ENCODE results near the gene HOXA7.

Gene HOXA7

DNA sequence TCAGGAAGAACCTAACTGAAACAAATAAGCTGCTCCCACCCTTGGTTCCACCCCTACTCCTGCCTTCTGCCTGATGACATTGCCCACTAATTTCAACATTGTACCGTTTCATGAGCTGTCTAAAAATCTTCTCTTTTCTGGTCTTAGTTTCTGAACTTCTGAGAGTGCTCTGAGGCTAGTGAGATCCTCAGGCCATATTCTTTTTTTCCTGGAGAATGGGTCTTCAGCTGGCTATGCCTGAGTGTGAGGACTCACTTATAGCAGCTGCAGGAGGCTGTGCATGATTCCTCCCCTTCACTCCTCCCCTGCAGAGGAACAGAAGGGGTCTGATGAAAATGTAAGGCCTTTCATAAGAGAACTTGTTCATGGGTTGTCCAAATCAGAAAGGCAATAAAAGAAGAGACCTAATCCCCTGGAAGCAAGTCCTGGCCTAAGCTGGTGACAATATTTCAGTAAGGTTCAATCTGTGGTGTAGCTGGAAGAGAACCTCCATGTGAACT, 37.0 kb downstream of the HOXA7 start:
- DNase-seq (ENCODE audit: low read depth in 2 of 2) = no peak

DNA sequence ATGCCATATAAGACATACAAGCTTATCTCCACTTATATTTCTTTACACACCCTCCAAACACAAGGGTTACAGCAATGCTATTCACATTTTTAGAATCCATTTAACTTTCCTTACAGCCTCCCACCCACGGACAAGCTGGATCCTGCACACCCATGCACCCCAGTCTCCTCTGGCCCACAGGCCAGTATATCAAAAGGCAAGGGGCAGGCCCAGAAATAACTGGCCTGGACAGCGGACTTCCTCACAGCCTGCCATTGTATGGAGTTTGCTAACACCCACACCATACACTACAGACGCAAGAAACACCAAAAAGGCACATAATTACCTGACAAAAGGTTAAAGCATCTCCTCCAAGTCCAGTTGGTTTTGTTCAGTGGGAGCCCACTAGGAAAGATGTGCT, 37.9 kb downstream of the HOXA7 start:
- no peak for DNase-seq (ENCODE audit: low read depth in 2 of 2)

DNA sequence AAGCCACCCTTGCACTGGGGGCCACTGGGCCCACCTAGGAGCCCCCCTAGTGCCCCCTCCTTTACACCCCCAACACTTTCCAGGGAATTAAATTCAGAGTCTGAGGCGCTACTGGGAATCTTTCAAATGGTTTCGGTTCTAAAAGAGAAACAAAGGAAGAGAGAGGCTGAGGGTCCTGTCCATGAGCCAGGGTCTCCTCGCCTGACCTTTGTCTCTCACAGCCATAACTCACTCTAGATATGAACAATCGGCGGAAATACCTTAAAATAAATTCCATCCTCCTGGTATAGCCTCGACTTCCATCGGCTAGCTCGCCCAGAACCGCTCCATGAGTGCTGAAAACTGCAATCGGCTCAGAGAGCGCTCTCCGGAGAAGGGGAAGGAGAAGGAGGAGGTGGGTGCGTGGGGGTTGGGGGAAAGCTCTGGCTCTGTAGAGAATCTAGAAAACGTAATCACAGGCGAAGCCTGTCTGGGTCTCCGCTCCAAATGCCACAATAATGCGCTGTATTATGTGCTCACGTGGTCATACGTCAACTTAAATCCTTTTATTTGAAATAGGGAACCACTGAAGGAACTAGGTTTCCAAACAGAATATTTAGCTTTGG, 38.5 kb downstream of the HOXA7 start:
- no peak for DNase-seq (ENCODE audit: low read depth in 2 of 2)

DNA sequence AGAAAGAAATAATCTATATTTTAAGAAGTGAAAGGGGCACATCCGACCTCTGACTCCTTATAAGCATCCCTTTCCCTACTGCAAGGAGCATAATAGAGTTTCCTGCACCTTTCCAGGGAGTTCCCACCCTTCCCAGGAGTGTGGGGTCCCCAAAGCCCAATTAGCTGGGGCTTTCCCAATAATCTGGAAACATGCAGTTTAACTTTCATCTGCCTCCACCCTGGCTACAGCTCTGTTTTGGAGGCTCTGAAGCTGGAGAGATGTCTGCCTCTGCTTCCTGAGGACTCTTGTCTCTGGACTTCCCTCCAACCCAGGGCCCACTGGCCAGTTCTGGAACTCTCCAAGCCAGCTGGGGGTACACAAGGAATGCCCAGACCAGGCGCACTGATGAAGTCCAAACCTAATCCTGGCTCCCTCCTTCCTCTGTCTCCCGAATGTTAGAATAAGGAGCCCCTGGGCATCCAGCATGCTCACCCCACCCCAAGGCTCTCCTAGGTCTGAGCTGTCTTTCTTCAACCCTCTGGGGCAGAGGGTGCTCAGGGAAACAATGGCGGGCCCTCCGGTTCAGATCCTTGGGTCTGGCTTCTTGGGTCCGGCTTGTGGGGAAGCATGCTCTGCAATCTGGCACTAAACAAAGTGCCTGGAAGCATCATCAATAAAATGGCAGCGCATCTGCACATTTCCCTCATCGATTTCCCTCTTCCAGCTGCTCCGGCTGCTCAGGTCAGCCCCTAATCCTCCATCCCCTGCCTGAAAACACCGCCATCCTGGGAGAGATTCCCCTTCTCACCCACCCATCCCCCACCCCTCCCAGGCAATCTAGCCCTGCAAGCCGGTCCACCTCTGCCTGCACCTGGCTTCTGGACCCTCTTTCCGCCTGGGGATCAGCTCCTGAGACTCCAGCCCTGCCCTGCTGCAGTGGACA, 39.3 kb downstream of the HOXA7 start:
- DNase-seq (ENCODE audit: low read depth in 2 of 2) = no peak

DNA sequence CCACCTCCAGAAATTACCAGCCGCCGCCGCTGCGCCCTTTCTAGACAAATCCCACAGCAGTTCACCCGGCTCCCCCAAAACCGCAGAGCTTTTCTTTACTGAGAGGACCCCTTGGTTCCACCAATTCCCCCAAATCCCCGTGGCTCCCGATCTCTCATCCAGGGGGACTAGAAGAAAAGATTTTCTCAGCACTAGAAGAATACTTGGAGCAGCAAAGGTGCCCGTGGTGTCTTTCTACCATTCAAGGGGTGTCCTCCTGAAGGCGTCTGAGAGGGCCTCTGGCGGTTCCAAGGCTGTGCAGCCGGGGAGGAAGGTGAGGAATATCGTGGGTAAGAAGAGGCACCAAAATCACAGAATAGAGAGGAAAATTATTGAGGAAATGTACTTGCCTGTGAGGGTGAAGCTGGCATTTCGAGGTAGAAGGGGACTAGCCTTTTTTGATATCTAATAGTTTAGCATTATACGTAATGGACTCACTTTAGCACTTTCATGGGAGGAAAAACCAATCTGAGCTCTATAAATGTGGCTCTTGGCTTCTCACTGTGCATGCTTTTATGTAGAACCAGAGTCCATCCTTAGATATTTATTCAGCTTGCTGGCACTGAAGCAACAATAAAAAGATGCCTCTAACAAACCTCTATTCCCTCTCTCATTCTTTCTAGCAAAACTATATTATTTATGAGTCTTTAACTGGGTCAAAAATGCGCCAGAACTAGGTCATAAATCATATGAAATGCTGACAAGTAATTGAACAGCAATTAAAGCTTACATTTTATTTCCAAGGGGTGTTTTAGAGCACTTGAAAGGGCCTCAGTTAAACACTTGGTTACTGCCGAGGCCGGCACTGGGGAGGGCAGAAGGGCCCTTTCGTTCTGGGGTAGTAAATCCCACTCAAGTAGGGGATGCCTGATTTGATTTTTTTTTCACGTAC, 40.2 kb downstream of the HOXA7 start:
- DNase-seq (ENCODE audit: low read depth in 2 of 2) = no peak

DNA sequence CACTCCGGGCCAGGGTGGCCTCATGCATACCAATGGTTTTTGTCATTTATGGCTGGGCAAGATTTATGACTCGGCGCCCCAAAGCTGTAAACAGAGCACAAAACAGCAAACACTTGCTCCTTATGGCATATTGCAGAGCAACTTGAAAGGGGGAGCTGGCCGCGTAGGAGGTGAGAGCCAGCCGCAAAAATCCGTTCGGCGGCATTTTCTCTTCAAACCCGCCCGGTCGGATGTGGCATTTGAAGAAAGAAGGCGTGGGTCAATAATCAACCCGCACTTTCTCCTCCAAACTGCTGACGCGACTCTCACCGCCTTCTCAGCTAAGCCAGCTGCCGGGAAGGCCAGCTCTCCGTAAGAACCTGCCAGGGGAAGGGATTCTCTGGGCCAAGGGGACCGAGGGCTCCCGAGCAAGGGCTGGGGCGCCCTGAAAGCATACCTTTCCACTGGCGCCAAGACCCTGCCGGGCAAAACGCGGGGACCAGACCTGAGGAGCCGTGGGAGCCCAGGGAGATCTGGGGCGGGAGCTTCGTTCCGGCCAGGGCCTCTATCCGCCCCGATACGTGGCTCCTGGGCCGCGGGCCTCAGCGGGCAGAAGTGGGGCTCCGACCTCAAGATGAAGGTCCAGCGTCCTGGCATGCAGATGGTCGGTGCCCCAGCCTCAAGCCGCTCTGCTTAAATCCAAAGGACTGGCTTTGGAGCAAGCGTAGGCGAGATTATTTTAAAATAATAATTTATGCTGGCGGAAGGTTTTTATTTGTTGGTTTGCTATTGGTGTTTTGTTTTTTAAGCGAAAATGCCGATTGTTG, 41.1 kb downstream of the HOXA7 start:
- DNase-seq (ENCODE audit: low read depth in 2 of 2) = no peak

DNA sequence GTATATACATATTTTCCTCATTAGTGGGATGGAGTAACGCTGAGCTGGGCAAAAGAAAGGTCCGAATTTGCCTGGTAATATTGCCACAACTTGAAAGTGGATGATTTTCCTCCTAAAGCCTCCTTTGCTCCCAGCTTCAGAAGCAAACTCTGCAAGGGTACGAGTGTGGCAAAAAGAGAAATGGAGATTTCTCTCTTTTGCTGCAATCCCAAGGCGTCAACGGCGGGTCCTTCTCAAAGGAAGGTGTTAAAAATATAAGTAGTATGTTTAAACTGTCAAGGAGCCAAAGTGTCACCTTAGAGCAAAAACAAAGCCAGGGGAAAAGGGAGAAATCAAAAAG, 41.6 kb downstream of the HOXA7 start:
- DNase-seq (ENCODE audit: low read depth in 2 of 2) = no peak

DNA sequence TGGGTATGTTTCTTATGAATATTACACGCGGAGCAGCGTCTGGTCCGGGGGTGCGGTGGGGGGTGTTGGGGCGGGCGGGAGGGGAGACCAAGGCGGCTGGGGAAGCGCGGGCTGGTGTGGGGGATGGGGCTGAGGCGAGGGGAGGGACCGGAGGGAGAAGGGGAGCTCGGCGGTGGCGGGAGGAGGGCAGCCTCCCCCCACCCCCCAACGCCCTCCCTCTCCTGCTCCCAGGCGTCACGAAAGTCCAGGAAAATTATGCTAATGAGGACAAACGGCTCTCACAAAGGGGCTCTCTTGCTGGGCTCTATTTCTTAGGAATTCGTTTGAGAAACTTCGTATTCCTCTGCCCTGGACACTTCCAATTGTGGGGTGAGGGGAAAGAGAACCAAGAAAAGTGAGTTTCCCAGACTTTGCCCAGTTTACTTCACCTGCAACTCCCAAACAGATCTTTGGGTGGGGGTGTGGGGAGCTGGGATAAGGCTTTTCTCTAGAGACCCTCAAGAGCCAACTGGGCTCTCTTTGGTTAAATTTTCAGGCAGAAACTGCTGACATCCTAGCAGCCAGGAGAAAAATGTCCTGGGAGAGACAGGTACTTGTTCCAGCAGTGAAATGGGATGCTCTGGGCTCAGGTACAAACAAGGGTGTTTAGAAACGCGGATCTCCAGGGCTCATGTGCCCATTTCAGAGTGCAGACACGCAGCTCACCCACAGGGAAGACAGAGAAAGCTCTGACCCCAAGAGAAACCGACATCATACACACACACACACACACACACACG, 42.3 kb downstream of the HOXA7 start:
- no peak for DNase-seq (ENCODE audit: low read depth in 2 of 2)

DNA sequence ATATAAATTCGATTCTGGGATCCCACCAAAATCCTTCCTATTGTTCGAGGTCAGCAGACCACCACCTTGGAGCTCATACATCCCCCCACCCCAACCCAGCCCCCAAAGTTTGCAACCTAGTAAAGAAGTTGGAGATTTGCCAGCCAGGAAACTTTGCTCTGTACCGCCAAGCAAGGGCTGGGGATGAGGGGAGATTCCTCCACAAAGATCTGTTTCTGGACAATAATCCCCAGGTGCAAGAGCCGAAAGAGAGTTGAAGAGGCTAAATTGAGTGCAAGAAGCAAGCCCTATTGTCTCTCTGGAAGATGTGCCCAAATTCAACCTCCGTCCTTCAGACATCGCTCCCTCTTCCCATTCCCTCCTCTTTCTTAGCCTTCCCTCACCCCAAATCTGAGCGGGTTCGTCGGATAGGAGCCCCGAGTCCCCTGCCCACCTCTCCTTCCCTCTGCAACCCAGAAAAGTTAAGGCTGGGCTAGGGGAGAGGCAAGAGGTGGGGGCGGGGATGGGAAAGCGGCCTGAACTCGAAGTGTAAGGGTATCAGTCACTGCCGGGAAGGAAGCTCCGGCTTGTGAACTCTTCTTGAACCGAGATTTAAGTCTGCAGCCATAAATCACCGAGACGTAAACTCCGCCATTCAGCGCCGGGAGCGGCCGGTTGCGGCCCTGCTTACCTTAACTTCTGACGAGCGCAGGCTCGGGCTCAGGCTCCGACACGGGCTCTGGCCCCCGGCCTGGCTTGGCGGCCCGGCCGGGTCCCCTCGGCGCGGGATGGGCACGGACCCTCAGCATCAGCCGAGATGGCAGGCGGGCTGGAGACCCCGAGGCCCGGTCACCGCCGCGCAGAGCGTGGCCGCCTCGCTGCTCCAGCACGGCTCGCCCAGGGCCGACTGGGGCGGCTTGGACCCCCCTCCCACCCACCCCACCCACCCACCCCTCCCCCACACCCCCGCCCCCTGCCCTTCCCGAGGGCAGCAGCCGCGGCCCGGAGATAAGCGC, 43.2 kb downstream of the HOXA7 start:
- DNase-seq (ENCODE audit: low read depth in 2 of 2) = no peak

DNA sequence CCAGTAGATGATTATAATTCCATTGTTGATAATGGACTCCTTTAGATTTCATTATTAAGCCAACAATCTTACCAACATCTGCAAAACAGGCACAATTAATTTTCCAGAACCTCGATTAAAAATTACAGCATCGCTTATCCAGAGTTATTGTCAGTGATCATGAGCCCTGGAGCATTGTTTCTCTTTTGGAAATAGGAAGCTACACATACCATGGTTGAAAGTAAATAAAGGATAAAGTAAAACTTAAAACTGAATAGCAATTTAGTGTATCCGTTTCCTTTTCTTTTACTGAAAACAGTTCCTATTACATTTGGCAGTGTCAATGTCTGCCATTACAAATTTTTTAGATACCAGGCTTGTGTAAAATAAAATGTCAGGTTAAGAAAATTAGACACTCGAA, 44.1 kb downstream of the HOXA7 start:
- DNase-seq (ENCODE audit: low read depth in 2 of 2) = no peak

DNA sequence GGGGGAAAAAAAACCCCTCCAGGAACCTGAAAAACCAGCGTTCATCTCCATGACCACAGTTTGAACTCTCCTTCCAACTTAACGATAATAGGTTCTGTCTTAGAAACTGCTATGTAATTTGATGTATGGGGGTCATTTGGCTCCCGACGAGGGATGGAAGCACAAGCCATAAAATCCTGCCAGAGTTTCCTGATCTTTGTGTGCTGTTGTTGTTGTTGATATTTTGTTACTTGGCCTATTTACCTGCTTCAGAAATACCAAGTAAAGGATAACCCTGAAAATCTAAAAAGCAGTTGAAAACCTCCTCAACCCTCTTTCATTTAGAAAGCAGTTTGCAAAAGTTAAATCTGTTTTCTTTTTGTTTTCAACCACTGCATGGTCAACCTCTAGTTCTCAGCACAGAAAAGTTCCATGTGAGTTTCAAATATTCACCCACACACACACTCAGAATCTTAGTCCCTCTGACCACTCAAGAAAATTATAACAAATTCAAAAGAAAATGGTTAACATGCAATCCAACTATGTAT, 44.7 kb downstream of the HOXA7 start:
- no peak for DNase-seq (ENCODE audit: low read depth in 2 of 2)

DNA sequence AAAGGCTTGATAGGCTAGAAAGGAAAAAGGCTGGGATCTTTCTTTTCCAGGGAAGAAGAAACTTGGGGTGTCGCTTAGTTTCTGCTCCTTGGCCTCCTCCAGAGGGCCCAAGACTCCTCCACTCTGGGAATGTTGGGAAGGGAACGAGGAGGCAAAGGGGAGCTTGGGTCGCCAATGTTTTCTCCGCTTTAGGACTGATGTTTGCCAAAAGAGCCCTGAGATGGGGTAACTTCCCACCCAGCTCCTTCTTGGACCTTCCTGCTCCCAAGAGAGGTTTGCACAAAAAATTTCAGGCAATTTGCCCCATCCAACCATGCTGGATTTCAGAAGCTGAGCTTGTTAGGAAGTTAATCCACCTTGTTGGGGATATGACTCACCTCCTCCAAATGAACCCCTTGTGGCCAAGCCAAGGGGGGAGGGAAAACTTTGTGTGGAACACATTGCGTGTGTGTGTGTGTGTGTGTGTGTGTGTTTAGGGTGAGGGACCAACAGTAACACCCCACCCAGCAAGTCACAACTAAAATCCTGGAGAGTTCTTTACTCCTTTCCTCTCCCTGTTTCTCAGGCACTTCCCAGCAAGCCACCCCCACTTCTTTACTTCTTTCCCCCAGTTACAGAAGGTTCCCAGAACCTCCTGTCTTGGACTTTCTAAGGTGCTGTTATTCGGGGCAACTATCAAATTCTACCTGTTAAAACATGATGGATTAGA, 45.3 kb downstream of the HOXA7 start:
- DNase-seq (ENCODE audit: low read depth in 2 of 2) = no peak

DNA sequence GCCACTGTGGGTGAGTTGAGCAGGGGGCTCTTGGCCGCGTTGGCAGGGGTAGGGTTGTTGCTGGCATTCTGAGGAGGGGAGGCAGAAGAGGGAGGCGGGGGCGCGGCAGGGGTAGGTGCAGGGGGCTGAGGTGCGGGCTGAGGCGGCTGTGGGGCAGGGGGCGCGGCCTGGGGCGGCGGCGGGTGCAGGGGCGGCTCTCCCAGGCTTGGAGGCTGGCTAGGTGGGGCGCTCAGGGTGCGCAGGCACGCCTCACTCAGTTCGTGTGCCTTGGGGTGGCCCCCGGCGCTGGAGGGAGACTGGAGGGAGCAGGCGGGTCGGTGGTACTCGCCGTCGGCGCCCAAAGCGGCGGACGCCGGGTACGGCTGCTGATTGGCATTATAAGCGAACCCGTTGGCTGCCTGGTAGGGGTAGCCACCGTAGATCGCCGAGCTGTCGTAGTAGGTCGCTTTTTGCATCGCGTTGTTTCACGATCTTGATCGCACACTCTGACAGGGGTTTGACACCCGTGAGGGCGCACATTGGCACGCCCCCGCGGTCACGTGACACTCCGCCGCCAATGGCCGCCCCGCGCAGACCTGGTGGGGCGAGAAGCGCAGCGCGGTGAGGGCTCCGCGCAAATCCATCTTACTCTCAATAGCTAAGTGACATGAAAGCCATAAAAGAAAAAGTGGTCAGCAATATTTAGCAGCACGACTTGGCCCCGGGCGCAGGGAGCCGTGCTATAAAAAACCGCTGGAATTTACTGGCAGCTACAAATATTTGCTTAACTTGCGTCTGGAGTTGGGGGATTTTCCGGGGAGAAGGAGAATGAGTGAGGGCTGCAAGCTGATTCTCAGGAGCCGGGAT, 46.1 kb downstream of the HOXA7 start:
- no peak for DNase-seq (ENCODE audit: low read depth in 2 of 2)

DNA sequence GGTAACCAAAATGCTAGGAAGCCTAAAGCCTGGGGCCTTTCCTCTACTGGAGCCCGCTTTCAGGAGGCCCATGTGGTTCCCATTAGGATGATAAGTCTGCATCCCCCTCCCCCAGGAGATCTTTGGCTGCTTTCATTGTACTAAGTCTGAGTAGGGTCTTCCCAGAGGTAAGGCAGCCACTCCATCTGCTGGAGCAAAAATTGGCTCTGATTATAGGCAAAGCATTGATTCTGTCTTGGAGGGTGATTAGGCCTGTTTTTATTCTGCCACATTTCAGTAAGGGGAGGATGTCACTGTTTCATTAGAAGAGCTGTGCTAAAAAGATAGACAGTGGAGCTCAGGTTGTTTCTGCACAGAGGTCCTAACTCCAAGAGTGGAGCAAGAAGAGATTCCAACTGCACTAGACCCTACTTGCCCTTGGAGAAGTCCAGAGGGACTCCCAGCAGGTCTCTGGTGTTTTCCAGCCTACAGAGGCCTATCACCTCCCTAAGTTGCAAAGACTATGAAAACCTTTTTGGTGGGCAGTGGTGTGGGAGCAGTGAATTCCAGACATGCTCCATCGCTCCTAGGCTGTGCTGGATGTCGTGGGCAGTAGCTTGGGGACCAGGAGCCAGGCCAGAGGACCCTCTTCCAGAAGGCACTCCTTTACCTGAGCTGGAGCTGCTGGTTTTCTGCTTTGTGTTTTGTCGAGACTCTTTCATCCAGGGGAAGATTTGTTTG, 46.8 kb downstream of the HOXA7 start:
- no peak for DNase-seq (ENCODE audit: low read depth in 2 of 2)

DNA sequence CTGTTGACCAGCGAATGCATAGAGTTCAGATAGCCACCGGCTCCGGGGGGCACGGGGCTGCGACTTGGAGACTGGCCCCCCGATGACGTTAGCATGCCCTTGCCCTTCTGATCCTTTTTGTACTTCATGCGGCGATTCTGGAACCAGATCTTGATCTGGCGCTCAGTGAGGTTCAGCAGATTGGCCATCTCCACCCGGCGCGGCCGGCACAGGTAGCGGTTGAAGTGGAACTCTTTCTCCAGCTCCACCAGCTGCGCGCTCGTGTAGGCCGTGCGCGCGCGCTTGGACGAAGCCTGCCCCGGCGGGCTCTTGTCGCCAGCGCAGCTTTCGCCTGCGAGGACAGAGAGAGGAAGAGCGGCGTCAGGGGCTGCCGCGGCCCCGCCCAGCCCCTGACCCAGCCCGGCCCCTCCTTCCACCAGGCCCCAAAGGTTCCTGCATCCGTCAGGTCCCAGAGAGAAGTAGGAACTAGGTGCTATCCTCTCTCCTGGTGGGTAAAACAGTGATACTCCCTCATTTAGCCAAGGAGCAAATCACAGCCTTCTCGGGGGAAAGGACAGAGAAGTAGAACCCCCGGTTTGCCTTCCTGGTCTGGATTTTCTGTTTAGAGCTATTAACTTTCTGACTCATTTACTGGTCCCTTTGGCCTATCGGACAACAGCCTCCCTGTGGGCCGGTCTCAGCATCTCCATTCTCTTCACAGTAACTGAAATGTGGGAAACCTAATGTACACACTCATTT, 47.9 kb downstream of the HOXA7 start:
- no peak for DNase-seq (ENCODE audit: low read depth in 2 of 2)
